ENCODE data around the gene MRPS27.

The MRPS27 gene

DNA sequence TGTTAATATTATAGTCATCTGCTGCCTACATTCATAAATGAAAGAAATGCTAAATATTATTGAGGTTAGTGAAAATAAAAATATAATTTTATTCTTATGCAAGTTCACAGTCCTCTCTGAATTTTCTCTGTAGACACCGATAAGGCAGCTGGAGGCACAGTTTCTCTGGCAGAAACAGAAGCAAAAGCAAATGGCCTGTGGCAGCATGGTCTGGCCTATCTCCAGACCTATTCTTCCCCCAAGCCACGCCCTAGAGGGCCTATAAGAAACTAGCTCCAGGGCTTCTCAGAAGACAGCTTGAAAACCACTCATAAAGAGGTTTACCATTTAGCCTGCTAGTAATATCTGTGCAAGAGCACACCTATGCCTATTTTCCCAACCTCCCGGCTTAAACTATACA lies 28.4 kb downstream of the MRPS27 start:
- Histone ChIP-seq H3K9me3 (replicated peaks in 1 of 11) (no peaks in the 10 kb centered on the region), H3K27ac (no peak overlapping the region), H3K4me3 (no peak overlapping the region), H3K9ac (no peak overlapping the region), H3K4me2 (no peak overlapping the region), H3K36me3 (peaks cover 37 to 98% (median 81%) of the 10 kb centered on the region in 11 experiments), H3K27me3 (no peaks in the 10 kb centered on the region), H4K20me1 (peaks cover 0 to 4% (median 0%) of the 10 kb centered on the region in 11 experiments; a peak in 1 of 22 replicates), H3K4me1 (peaks cover 19 to 61% (median 40%) of the 10 kb centered on the region in 10 experiments)
- TF ChIP-seq Cebpa-rat (IDR thresholded peaks at IDR 0.05), result no peak

DNA sequence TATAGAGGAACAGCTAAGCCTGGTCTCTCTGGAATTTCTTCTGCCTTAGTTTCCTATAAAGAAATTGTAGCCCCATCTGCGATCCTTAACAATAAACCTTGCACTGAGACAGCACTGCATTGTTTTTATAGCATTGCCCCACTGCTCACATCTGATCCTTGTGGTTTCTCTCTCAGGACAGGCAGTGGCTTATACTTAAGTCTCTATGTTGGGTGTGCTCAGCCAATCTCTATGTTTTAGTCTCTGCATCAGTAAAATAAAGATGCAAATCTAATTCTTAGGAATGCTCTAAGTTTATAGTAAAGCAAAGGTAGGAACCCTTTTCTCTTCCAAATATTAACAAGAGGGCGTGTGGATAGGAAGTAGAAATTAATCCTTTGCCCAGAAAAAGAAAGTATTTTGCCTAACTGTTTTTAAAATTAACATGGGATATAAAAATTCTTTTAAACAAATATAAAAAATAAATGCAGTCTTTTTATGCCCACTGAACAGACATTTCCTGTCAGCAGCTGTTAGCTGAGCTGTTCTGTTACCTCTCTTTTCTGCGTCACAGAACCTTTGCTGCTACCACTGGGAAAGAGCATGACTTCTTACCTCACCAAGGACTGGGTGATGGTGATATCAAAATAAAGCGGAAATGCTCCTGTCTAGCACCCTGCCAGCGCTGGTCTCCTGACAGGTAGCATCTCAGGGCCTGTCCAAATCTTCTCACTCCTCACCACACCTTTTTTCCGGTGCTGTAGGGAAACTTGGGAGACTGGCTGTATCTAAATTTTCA lies 29.5 kb downstream of the MRPS27 start:
- no peaks in the 10 kb centered on the region for H3K27me3 ChIP-seq
- no peak overlapping the region for H3K27ac ChIP-seq
- H3K9me3 ChIP-seq (replicated peaks in 1 of 11), result no peaks in the 10 kb centered on the region
- peaks cover 0 to 4% (median 0%) of the 10 kb centered on the region in 11 experiments; a peak in 2 of 22 replicates for H4K20me1 ChIP-seq
- peaks cover 19 to 52% (median 31%) of the 10 kb centered on the region in 10 experiments for H3K4me1 ChIP-seq
- no peak overlapping the region for H3K9ac ChIP-seq
- no peak overlapping the region for H3K4me2 ChIP-seq
- H3K4me3 ChIP-seq, result no peak overlapping the region
- TF ChIP-seq Cebpa-rat (IDR thresholded peaks at IDR 0.05), result no peak
- H3K36me3 ChIP-seq, result peaks cover 35 to 98% (median 75%) of the 10 kb centered on the region in 11 experiments

- Histone ChIP-seq H3K4me1 (peaks cover 21 to 47% (median 30%) of the 10 kb centered on the region in 10 experiments), H3K36me3 (peaks cover 32 to 92% (median 70%) of the 10 kb centered on the region in 11 experiments), H4K20me1 (peaks cover 0 to 4% (median 0%) of the 10 kb centered on the region in 11 experiments; a peak in 2 of 22 replicates), H3K27ac (no peak overlapping the region), H3K9me3 (replicated peaks in 1 of 11) (no peaks in the 10 kb centered on the region), H3K27me3 (no peaks in the 10 kb centered on the region), H3K4me2 (peak overlapping the region in 6 of 11 experiments; percentile 7 to 42 (median 20); a peak in 6 of 22 replicates), H3K4me3 (no peak overlapping the region), H3K9ac (no peak overlapping the region)
- no peak for TF ChIP-seq Cebpa-rat (IDR thresholded peaks at IDR 0.05)
Measured at GRCh38 chr5:72288924-72289323, 31.1 kb downstream of the MRPS27 start.

DNA sequence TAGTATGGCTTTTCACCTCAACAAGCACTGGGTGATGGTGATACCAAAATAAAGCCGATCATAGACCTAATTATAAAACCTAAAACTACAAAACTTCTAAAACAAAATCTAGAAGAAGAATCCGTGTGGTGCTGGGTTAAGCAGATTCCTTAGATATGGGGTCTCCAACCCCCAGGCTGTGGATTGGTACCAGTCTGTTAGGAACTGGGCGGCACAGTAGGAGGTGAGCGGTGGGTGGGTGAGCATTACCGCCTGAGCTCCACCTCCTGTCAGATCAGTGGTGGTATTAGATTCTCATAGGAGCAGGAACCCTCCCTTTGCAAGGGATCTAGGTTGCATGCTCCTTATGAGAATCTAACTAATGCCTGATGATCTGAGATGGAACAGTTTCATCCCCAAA lies 33.2 kb downstream of the MRPS27 start:
- Histone ChIP-seq H3K4me1 (peaks cover 14 to 32% (median 19%) of the 10 kb centered on the region in 10 experiments; a peak in 19 of 20 replicates), H3K9ac (no peak overlapping the region), H3K4me3 (no peak overlapping the region), H3K36me3 (peaks cover 41 to 92% (median 71%) of the 10 kb centered on the region in 11 experiments), H3K27ac (no peak overlapping the region), H3K4me2 (no peak overlapping the region), H4K20me1 (peaks cover 0 to 4% (median 0%) of the 10 kb centered on the region in 11 experiments; a peak in 2 of 22 replicates), H3K27me3 (no peaks in the 10 kb centered on the region), H3K9me3 (replicated peaks in 1 of 11) (no peaks in the 10 kb centered on the region)
- TF ChIP-seq Cebpa-rat (IDR thresholded peaks at IDR 0.05), result no peak

DNA sequence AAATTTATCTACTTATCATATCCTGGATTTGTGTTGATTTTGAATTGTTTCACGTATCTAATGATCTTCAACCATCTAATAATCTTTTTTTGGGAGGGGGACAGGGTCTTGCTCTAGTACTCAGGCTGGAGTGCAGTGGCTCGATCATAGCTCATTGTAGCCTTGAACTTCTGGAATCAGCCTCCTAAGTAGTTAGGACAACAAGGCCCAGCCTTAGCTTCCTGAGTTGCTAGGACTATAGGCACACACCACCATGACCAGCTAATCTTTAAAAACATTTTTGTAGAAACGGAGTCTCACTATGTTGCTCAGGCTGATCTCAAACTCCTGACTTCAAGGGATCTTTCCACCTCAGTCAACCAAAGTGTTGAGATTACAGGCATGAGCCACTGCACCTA lies 34.6 kb downstream of the MRPS27 start:
- H3K27me3 ChIP-seq, result no peaks in the 10 kb centered on the region
- peaks cover 14 to 28% (median 18%) of the 10 kb centered on the region in 10 experiments; a peak in 19 of 20 replicates for H3K4me1 ChIP-seq
- H4K20me1 ChIP-seq, result peaks cover 0 to 4% (median 0%) of the 10 kb centered on the region in 11 experiments; a peak in 2 of 22 replicates
- H3K36me3 ChIP-seq, result peaks cover 31 to 92% (median 65%) of the 10 kb centered on the region in 11 experiments
- H3K27ac ChIP-seq, result no peak overlapping the region
- H3K9ac ChIP-seq, result no peak overlapping the region
- H3K4me3 ChIP-seq, result no peak overlapping the region
- H3K4me2 ChIP-seq, result peak overlapping the region in 8 of 11 experiments; percentile 7 to 47 (median 31); a peak in 8 of 22 replicates
- no peak for TF ChIP-seq Cebpa-rat (IDR thresholded peaks at IDR 0.05)
- H3K9me3 ChIP-seq (replicated peaks in 1 of 11), result no peaks in the 10 kb centered on the region

DNA sequence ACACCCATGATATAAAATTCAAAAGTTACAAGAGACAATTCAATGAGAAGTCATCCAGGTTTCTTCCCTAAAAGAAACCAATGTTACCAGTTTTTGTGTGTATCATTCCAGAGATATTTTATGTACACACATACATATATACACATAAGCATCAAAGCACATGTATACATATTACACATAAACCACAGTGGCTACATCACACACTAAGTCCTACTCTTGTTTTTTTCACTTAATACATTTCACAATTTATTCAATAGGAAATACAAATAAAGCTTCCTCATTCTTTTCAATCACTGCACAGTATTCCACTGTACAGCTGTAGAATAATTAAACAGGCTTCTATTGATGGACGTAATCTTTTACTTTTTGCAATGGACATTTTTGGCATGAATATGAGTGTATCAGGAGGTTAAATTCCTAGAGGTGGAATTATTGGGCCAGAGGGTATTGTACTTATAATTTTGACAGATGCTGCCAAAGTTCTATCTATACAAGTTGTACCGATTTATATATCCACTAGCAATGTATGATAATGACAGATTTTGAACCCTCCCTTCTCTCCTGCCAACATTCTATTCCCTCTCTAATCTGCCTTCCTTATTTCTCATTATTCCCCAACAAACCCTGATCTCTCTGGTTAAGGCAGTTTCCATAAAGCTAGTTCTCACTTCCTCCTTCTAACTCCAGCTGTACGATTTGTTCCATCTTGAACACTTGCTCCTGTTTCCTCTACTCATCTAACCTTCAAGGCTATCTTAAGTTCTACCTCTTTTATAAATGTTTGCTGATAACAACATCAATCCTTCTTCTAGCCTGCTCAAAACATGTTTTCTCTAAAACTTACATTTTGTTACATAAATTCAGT lies 35.2 kb downstream of the MRPS27 start:
- TF ChIP-seq Cebpa-rat (IDR thresholded peaks at IDR 0.05), result no peak
- H3K4me2 ChIP-seq, result peak overlapping the region in 8 of 11 experiments; percentile 7 to 47 (median 31); a peak in 8 of 22 replicates
- H3K4me3 ChIP-seq, result no peak overlapping the region
- H3K9me3 ChIP-seq (replicated peaks in 1 of 11), result no peaks in the 10 kb centered on the region
- peaks cover 14 to 28% (median 18%) of the 10 kb centered on the region in 10 experiments; a peak in 19 of 20 replicates for H3K4me1 ChIP-seq
- H3K9ac ChIP-seq, result no peak overlapping the region
- H3K27me3 ChIP-seq, result no peaks in the 10 kb centered on the region
- H4K20me1 ChIP-seq, result peaks cover 0 to 4% (median 0%) of the 10 kb centered on the region in 11 experiments; a peak in 2 of 22 replicates
- H3K27ac ChIP-seq, result no peak overlapping the region
- H3K36me3 ChIP-seq, result peaks cover 24 to 92% (median 59%) of the 10 kb centered on the region in 11 experiments

DNA sequence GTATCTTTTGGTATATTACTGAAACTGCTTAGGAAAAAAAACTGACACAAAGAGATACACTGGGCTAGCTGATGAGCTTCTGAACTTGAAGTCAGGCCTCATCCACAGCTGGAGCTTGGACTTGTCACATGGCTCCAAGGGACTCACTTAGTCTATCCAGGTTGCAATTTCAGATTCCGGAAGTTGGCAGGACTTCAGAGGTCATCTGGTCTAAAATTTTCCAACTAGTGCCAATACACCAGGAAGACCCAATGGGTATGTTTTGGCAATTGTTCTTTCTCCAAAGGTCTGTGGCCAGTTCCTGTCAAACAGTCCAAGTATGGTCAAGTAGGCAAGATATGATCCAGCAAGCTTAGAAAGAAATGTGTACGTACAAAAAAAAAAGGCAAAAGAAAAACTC lies 36.7 kb downstream of the MRPS27 start:
- TF ChIP-seq Cebpa-rat (IDR thresholded peaks at IDR 0.05), result no peak
- no peak overlapping the region for H3K4me3 ChIP-seq
- peaks cover 6 to 20% (median 11%) of the 10 kb centered on the region in 10 experiments; a peak in 18 of 20 replicates for H3K4me1 ChIP-seq
- no peaks in the 10 kb centered on the region for H3K9me3 ChIP-seq (replicated peaks in 1 of 11)
- H3K36me3 ChIP-seq, result peaks cover 17 to 91% (median 57%) of the 10 kb centered on the region in 11 experiments; a peak in 21 of 22 replicates
- no peak overlapping the region for H3K27ac ChIP-seq
- H3K4me2 ChIP-seq, result no peak overlapping the region
- H3K27me3 ChIP-seq, result no peaks in the 10 kb centered on the region
- no peak overlapping the region for H3K9ac ChIP-seq
- peaks cover 0 to 4% (median 0%) of the 10 kb centered on the region in 11 experiments; a peak in 1 of 22 replicates for H4K20me1 ChIP-seq

- no peak overlapping the region for H3K4me3 ChIP-seq
- H3K27ac ChIP-seq, result no peak overlapping the region
- TF ChIP-seq Cebpa-rat (IDR thresholded peaks at IDR 0.05), result no peak
- no peaks in the 10 kb centered on the region for H3K27me3 ChIP-seq
- H3K9me3 ChIP-seq (replicated peaks in 1 of 11), result peaks cover 0 to 4% (median 1%) of the 10 kb centered on the region in 11 experiments; a peak in 7 of 22 replicates
- H3K36me3 ChIP-seq, result peaks cover 18 to 91% (median 57%) of the 10 kb centered on the region in 11 experiments
- H3K4me1 ChIP-seq, result peaks cover 6 to 20% (median 11%) of the 10 kb centered on the region in 10 experiments; a peak in 18 of 20 replicates
- H4K20me1 ChIP-seq, result peaks cover 0 to 4% (median 0%) of the 10 kb centered on the region in 11 experiments; a peak in 1 of 22 replicates
- H3K9ac ChIP-seq, result no peak overlapping the region
- H3K4me2 ChIP-seq, result no peak overlapping the region
Measured at GRCh38 chr5:72282878-72283277, 37.2 kb downstream of the MRPS27 start.
